Stimulated activated CD8-positive, alpha-beta memory T cell treated with anti-CD3 and anti-CD28 coated beads, Interleukin-15, amount 100 ng/mL, for 4 hours (primary cell): ENCODE data around the gene RDH14.

Source experiments
- DNase-seq, 2 donors: peaks; one replicate each; pipeline ENCODE4 v3.0.0-alpha.2; 2020; ENCODE audit warnings: low read depth in 2 of 2

RDH14 gene, protein sequence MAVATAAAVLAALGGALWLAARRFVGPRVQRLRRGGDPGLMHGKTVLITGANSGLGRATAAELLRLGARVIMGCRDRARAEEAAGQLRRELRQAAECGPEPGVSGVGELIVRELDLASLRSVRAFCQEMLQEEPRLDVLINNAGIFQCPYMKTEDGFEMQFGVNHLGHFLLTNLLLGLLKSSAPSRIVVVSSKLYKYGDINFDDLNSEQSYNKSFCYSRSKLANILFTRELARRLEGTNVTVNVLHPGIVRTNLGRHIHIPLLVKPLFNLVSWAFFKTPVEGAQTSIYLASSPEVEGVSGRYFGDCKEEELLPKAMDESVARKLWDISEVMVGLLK

DNA sequence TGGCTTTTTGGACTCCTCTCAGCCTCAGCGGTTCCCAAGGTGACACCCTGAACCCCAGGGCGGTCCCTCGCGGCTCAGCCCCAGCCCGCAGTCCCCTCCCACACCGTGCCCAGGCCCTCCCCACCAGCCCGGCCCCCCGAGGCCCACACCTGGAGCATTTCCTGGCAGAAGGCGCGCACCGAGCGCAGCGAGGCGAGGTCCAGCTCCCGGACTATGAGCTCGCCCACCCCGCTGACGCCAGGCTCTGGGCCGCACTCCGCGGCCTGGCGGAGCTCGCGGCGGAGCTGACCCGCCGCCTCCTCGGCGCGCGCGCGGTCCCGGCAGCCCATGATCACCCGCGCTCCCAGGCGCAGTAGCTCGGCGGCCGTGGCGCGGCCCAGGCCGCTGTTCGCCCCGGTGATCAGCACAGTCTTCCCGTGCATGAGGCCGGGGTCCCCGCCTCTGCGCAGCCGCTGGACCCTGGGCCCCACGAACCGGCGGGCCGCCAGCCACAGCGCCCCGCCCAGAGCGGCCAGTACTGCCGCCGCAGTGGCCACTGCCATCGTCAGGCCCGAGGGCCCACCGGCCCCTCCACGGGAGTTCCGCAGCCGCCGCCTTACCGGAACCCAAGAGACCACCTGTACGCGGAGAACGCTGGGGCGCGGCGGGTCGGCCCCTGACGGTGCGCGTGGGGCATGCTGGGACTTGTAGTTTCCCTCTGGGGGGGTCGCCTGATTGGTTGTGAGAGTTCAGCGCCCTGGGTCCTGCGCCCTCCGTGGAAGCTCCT lies at the start of gene RDH14:
TSS of gene RDH14 (minus strand) at position 623 of the 766 bp plus-strand sequence. CDS start at position 542, 81 bp downstream.
- DNase-seq, result peak; percentile 84 to 87

DNA sequence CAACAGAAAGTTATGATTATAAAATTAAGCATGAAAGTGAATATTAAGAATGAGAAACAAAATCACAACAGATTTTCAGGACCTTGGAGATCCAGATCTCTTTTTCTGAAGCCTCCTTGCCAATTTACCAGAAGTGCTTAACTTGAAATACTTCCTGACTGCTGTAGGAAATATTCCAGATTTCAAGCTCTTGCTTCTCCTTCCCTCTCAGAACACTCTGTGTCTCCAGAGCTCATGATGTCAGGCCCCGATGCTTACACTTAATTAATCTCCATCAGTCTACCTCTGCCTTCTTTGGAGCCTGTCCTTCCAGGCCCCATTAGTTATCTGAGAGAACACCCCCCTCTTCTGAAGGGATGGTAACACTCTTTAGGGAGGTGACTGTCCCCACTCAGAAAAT lies 49.6 kb upstream of the RDH14 start:
- no peak for DNase-seq

DNA sequence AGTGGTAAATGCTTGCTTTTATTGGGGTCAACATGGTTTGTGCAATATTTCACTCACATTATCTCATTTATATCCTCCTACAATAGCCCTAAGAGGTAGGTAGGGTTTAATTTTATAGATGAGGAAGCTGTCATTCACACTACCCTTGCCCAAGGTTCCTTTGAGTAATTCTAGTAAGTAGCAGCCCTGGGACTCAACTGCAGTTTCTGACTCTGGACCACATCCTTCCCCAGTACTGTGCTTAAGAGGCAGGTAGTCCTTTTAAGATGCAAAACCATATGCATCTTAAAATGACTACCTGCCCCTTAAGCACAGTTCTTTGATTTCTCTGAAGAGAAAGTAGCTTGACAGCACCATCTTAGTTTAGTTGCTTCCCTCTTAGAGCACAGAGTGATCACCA lies 44.7 kb upstream of the RDH14 start:
- DNase-seq, result no peak

DNA sequence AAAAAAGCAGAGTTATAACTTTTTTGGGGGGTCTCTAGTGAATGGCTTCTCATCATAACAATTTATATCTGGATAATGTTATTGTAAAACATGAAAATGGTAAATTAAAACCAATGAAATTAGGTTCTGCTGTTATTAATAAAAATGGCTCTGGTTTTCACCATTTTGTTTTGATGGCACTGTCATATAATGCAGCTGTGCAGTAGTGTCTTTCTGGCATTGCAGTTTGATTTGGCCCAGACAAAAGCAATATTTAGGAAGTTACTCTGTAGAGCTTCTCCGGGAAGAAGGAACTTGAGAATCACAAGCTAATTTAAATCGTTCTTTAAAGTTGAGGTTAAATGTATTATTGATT lies 44.1 kb upstream of the RDH14 start:
- no peak for DNase-seq

DNA sequence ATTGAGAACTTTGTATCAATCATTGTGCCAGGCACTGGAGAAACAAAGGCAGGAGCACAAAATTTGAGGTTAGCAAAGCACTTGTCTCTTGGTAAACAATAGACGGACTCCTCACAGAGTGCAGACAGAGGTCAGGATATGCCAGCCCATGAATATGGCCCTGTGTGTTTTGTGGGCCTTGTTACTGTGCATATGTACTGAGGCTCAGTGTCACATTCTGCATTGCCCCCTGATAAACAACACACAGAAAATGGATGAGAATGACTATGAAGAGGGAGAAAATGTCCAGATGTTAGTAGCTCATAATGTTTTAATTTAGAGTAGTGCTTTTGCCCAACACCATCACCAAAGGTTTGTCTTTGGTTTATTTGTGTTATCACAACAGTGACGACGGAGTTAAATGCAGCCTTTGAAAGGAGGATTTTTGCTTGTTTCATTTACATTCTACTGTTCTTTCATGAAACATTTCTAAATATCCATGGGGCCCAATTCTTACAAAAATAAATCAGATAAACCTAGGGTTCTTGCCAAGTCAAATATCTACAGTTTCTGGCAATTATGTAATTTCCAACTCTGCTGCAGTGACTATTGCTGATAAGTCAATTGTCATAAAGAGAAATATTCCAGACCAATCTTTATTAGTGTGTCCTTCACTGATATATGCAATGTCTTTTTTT lies 43.5 kb upstream of the RDH14 start:
- DNase-seq, result no peak

DNA sequence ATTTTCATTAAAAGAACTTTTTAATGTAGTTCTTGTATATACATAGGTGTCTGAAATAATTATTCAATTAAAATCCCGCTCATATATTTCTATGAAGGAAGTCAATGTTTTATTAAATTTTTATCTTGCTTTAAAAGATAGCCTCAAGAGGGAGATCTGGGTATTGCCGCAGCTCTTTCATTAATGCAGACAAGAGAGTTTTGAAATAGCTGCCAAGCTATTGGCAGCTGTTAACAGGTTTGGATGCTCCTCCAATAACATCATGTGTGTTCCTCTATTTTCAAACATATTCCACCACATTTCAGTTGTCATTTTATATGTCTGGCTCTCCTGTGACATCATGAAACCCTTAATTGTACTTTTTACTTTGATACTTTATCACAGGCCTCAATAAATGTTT lies 41.8 kb upstream of the RDH14 start:
- no peak for DNase-seq

DNA sequence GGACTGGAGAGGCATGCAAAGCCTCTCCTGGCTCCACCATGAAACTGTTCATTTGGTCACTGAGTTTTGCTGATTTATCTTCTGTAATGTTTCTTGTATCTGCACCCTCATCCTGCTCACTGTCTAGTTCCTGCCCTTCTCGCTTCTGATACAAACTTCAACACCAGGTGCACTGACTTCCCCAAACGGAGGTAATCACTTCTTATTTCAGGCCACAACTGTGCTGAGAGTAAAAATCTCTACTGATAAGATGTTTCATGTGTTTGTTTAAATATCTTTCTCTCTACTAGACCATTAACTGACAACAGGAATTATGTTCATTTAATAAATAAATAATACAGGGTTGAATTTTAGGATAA lies 39.8 kb upstream of the RDH14 start:
- no peak for DNase-seq

DNA sequence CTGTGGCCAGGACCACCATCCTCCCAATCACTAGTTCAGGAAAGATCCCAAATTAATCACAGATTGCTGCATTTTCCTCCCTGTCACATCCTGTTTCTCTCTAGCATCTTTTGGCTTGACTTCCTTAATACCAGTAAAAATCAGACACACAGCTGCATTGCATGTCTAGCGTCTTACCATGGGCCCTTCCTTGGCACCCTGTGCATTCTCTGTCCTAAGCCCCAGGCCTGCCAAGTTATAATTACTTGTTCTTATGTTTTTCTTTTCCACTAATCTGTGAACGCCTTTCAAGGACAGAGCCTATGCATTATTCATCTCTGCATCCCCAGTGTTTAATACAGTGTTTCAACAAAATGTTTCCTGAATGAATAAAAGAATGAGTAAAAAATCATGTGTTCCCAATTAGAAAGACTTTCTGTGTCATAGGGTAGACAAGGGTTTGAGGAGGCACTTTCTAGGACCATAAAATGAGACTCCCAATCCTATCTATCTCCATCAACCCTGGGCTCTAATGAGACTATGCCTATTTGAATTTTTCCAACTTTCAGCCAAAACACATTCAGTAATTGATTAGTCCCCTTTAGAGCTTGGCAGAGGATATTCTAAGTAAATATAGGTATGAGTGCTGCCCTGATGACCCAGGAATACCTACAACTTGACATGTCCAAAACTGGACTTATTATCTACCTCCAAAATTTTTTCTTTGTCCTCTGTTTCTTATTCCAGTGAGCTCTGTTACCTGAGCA lies 39.2 kb upstream of the RDH14 start:
- DNase-seq, result no peak

DNA sequence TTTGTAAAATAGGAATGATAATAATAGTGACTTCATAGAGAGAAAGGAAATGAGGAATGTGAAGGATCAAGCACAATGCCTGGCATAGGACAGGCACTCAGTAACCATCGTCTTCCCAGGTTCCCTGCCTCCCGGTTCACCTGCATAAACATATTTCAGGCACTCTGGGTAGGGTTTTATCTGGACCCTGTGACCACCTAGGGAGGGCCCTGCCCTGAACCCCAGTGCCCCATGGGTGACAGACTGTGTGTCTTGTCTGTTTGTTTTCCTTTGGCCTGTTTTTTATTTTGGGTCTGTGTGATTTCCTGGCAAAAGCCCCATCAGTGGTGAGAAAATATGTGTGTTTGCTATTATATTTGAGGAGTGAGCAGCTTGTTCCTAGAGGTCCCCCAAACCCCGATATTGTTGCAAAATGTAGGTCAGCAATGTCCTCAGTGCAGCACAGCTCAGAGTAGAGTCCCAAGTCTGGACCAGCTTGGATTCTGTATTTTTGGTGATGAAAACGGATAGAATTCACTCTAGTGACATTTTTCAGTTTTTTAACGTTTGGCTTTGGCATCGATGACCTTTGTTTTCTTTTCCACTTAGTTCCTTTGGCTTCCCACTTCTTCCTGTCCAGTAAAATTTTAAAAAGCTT lies 38.5 kb upstream of the RDH14 start:
- no peak for DNase-seq

DNA sequence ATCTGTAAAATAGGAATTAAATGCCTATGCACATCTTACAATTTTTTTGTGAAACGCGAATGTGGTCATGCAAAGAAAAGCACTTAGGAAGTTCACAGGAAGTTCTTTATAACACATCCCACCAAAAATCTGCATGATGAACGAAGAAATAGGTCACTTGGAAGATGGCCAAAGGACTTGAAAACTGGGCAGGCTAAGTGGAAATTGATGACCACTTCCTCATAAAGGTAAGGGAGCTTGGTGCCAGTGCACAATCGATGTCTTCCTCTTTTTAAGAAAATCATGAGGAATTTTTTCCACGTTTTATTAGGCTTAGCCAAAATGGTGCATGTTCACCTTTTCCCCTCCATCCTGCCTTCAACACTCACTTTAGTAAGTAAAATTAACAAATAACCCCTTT lies 37.2 kb upstream of the RDH14 start:
- no peak for DNase-seq

DNA sequence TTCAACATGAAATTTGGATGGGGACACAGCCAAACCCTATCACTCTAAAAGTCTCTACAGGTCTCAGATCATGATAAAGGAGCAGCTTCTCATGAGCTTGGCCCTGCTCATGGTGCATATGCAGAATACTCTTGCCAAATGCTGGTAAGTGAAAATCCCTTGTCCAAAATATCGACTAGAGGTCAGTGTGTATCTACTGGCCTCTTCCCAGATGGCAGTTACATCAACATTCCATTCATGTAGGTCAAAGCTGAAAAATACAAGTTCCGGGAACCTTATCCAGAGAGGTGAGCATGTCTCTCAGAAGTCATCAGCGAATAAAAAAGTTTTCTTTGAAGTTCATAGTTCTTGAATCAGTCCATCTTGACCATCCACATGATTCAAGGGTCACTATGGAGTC lies 36.5 kb upstream of the RDH14 start:
- no peak for DNase-seq

DNA sequence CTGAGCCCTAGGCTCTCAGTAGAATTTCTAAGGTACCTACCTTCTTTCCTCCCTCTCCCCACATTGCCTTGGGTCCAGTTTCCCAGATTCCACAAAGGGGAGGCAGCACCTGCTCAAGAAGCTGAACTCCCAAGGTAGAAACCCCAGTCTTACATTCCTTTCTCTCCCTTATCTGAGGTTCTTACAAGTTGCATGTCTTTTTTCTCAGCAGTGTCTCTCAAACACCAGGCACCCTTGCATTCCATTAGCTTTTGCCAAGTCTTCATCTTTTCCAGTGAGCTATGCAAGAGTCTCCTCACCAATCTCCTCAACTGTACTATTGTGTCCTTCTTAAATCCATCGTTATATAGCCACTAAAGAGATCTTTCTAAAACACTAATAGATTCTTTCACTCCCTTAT lies 33.0 kb upstream of the RDH14 start:
- DNase-seq, result no peak

DNA sequence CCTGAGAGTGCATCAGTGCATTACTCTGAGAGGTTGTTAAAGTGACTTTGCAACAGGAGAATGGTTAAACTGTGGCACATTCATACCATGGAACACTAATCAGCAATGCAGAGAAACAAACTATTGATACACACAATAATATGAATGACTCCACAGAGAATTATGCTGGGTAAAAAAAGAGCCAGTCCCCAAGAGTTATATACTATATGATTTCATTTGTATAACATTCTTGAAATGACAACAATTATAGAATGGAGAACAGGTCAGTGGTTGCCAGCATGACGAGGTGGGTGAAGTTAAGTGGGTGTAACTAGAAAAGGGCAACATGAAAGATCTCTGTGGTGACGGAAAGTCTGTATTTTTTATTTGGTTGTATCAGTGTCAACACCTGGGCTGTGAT lies 31.9 kb upstream of the RDH14 start:
- no peak for DNase-seq

DNA sequence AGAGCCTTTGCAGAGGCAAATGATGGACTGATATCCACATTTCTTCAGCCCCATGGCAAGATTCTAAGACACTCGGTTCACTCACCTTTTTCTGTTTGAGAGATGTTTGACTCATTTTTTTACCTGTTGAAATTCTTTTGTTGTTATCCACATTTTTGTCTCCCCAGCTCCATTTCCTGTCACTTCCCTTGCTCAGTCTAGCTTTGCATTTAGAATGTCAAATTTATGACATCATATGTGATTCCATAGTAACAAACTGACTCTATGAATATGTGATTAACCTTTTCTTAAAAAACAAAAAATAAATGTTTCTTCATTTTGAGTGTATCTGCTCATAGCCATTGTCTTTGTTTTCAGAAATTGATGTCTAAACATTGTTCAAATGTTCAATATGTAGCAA lies 28.9 kb upstream of the RDH14 start, which contains the start of gene NT5C1B:
TSS of gene NT5C1B (minus strand) at position 216 of the 400 bp plus-strand sequence. CDS start at position 115, 101 bp downstream.
- no peak for DNase-seq

DNA sequence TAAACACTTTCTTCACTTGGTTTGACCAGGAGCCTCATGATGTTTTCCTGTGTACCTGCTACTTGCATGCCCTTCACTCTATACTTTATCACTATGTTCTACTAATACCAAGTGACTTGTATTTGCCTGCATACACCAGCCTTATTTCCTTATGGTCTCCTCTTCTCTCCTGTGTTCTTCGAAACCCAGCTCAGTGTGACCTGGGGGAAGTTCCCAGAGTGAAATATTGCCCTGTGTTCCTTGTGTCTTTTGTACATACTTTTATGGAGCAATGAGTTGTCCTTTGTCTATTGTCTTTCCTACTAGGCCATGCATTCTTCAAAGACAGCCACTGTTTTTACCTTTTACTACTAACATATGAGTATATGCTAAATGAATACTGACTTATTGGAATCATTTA lies 28.3 kb upstream of the RDH14 start:
- DNase-seq, result no peak

DNA sequence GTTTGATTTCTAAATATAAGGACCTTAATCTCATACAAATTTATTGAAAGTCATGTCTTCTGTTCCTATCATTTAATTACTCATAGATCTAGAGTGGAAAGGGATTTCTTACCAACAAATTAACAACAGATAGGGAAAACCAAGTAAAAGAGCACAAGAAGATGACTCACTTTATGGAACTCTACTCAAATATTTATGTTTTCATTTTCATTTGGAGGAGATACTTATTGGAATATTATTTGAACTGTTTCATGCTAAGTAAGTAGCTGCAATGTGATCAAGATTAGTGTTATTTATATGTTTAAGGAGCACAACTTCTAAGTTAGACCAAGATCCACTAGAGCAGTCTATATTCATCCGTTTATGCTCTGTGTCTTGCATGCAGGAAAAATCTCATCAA lies 27.6 kb upstream of the RDH14 start:
- no peak for DNase-seq

DNA sequence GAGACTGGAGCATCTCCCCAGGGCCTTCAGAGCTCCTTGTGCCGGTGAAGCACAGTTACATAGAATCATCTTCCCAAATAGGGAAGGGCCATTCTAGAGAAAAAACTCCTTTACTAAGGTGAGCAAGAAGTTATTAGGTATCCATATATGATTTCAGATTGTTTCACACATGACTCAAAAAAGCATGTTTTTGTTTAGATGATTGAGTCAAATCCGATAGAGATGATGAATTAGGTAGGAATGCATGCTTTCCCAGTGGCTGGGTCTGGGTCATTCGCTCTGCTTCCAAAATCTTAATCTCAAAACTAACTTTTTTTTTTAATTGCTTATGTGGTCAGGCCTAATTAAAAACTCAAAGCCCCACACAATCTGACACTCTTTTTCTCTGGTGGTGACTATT lies 25.1 kb upstream of the RDH14 start:
- DNase-seq, result no peak

DNA sequence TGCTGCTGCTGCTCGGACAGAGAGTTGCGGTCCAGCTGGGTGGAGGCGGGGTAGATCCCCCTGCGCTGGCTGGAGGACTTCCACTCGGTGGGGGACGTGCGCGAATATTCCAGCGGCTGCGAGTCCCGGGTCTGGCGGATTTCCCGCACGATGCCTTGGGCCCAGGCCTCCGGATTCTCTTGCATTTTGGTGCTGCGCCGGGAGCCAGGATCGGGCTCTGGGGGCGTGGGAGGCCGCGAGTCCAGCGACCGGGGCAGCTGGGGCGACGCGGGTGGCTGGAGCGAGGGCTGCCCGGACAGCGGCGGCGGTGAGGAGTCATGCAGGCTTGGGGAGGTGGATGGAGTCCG lies 24.1 kb upstream of the RDH14 start:
- no peak for DNase-seq

DNA sequence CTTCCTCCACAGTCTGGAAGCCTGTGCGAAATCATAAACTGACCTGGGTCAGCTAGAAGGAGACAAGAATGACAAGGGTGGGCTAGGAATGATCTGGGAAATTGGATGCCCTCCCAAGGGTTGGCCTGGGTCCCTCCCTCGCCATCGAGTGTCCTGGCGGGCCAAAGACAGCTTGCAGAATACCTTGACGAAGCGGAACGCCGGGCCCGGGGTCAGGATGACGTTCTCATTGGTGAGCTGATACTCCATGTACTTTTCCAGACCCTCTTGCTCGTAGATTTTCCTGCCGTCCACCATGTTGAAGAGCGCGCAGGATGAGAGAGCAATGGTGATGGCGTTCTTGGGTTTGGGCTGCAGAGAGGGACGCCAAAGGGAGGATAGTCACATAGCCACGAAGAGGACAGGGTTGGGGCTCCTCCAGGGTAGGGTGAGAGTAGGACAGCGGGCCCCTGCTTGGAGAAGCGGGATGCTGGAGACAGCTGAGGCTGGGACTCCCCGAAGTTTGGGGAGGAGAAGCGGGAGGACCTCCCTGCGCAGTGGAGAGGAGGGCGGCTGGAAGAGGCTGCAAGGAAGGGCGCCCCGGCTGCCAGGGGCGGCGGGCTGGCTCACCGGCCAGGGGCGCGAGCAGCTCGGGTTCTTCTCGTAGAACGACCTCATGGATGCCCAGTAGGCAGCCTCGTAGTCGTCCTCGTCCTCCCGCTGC lies 23.6 kb upstream of the RDH14 start:
- no peak for DNase-seq

DNA sequence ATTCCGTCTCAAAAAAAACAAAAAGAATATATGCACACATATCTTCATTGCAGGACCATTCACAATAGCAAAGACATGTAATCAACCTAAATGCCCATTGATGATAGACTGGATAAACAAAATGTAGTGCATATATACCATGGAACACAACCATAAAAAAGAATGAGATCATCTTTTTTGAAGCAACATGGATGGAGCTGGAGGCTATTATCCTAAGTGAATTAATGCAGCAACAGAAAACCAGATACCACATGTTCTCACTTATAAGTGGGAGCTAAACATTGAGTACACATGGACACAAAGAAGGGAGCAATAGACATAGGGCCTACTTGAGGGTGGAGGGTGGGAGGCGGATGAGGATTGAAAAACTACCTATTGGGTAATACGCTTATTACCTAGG lies 20.2 kb upstream of the RDH14 start:
- DNase-seq, result no peak

DNA sequence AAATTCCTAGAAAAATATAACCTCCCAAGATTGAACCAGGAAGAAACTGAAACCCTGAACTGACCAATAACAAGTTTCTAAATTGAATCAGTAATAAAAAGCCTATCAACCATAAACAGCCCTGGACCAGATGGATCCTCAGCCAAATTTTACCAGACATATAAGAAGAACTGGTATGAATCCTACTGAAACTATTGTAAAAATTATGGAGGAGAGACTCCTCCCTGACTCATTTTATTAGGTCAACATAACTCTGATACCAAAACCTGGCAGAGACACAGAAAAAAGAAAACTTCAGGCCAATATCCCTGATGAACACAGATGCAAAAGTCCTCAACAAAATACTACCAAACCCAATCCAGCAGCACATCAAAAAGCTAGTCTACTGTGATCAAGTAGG lies 17.6 kb upstream of the RDH14 start:
- DNase-seq, result no peak
